T-helper 17 cell (primary cell): ENCODE results near the gene ST3GAL4. TPM values are rescaled to one million over a fixed set of nuclear protein-coding genes. Genes with fewer than 3 reads are reported as not detected.
"Not testable (repeated sequence)": the region's sequence is repeated elsewhere in the genome, so short reads cannot be mapped to it uniquely, and the experiment has no call there.

Experiments used
- ATAC-seq: fragments of 150-1000 bp; cut with Tn5 transposase; 2 replicates; pipeline ENCODE4 v1.10.0; 2021; ENCODE audit warnings: mild to moderate bottlenecking, moderate library complexity
- DNase-seq, 3 donors: peaks; one replicate each; pipeline versions ENCODE4 v3.0.0 to v3.0.0-alpha.2; 2020 to 2021
- H3K9me3 ChIP-seq: one replicate; pipeline ENCODE4 v1.7.0; 2013; ENCODE audit warnings: low read length, mild to moderate bottlenecking; ENCODE audit not compliant: control insufficient read depth, poor library complexity, severe bottlenecking
- H3K27ac Mint-ChIP-seq: one replicate; pipeline ENCODE4 v1.8.0; 2022; ENCODE audit warnings: mild to moderate bottlenecking, moderate library complexity, mixed read lengths
- H3K27me3 Mint-ChIP-seq: one replicate; pipeline ENCODE4 v1.8.0; 2022; ENCODE audit warnings: mixed read lengths
- H3K36me3 Mint-ChIP-seq: one replicate; pipeline ENCODE4 v1.8.0; 2022; ENCODE audit warnings: low read depth, mixed read lengths
- H3K4me1 Mint-ChIP-seq: one replicate; pipeline ENCODE4 v1.8.0; 2022; ENCODE audit warnings: mild to moderate bottlenecking, mixed read lengths
- H3K4me3 Mint-ChIP-seq: one replicate; pipeline ENCODE4 v1.8.0; 2022; ENCODE audit warnings: mild to moderate bottlenecking, moderate library complexity, mixed read lengths
- total RNA-seq, 4 donors: library from RNA in 2 of 4; stranded (reverse) in 2 of 4; gene quantifications; one replicate each; pipeline ENCODE4 v1.2.3 and lab custom pipeline; 2022 to 2026

Gene ST3GAL4
- total RNA-seq, 2 donors from 2014 or later: 3.0 to 4.8 TPM

GRCh38 chr11:126383339-126384335 is 28.2 kb downstream of the ST3GAL4 start:
- no peak for ATAC-seq
- Mint-ChIP-seq H3K27ac (no peak overlapping the region), H3K4me1 (peaks cover 2% of the 10 kb centered on the region), H3K36me3 (no peaks in the 10 kb centered on the region), H3K4me3 (no peak overlapping the region), H3K27me3 (no peaks in the 10 kb centered on the region)
- no peak for DNase-seq
- no peaks in the 10 kb centered on the region for H3K9me3 ChIP-seq

GRCh38 chr11:126384449-126385070 is 29.1 kb downstream of the ST3GAL4 start:
- ATAC-seq (no peak), DNase-seq (no peak)
- Mint-ChIP-seq H3K4me1 (peaks cover 2% of the 10 kb centered on the region), H3K27me3 (no peaks in the 10 kb centered on the region), H3K36me3 (no peaks in the 10 kb centered on the region), H3K27ac (no peak overlapping the region), H3K4me3 (no peak overlapping the region)
- no peaks in the 10 kb centered on the region for H3K9me3 ChIP-seq

- DNase-seq: no peak
- peaks cover 3% of the 10 kb centered on the region for H3K4me1 Mint-ChIP-seq
- no peaks in the 10 kb centered on the region for H3K9me3 ChIP-seq
- no peaks in the 10 kb centered on the region for H3K36me3 Mint-ChIP-seq
- peaks cover 3% of the 10 kb centered on the region for H3K27me3 Mint-ChIP-seq
- no peak for ATAC-seq
- no peak overlapping the region for H3K4me3 Mint-ChIP-seq
- no peak overlapping the region for H3K27ac Mint-ChIP-seq
Measured at GRCh38 chr11:126385991-126386728, 30.7 kb downstream of the ST3GAL4 start.

- not testable (repeated sequence) for ATAC-seq, H3K9me3 ChIP-seq, H3K27ac Mint-ChIP-seq, H3K27me3 Mint-ChIP-seq, H3K36me3 Mint-ChIP-seq, H3K4me1 Mint-ChIP-seq, H3K4me3 Mint-ChIP-seq, DNase-seq
Measured at GRCh38 chr11:126386729-126387071, 31.2 kb downstream of the ST3GAL4 start.

GRCh38 chr11:126387857-126388256 is 32.4 kb downstream of the ST3GAL4 start:
- Mint-ChIP-seq H3K4me3 (no peak overlapping the region), H3K27ac (no peak overlapping the region), H3K4me1 (peaks cover 7% of the 10 kb centered on the region), H3K36me3 (no peaks in the 10 kb centered on the region), H3K27me3 (peaks cover 6% of the 10 kb centered on the region)
- DNase-seq: no peak
- no peaks in the 10 kb centered on the region for H3K9me3 ChIP-seq
- no peak for ATAC-seq

- H3K9me3 ChIP-seq: no peaks in the 10 kb centered on the region
- no peak for DNase-seq
- H3K27ac Mint-ChIP-seq: peak overlapping the region; percentile 60
- no peaks in the 10 kb centered on the region for H3K36me3 Mint-ChIP-seq
- peaks cover 6% of the 10 kb centered on the region for H3K27me3 Mint-ChIP-seq
- ATAC-seq: no peak
- H3K4me1 Mint-ChIP-seq: peaks cover 7% of the 10 kb centered on the region
- no peak overlapping the region for H3K4me3 Mint-ChIP-seq
Measured at GRCh38 chr11:126390272-126390867, 34.9 kb downstream of the ST3GAL4 start.

GRCh38 chr11:126391286-126391954 is 35.9 kb downstream of the ST3GAL4 start:
- Mint-ChIP-seq H3K4me1 (peaks cover 5% of the 10 kb centered on the region), H3K4me3 (no peak overlapping the region), H3K27ac (peak overlapping the region; percentile 60), H3K36me3 (no peaks in the 10 kb centered on the region), H3K27me3 (peaks cover 6% of the 10 kb centered on the region)
- no peaks in the 10 kb centered on the region for H3K9me3 ChIP-seq
- no peak for ATAC-seq
- no peak for DNase-seq

- DNase-seq: no peak
- H3K27me3 Mint-ChIP-seq: peaks cover 6% of the 10 kb centered on the region
- ATAC-seq: peak; percentile 30
Measured at GRCh38 chr11:126391970-126392632, 36.6 kb downstream of the ST3GAL4 start.

GRCh38 chr11:126392633-126393013 is 37.1 kb downstream of the ST3GAL4 start:
- H3K4me1 Mint-ChIP-seq: peaks cover 5% of the 10 kb centered on the region
- H3K9me3 ChIP-seq: no peaks in the 10 kb centered on the region
- peaks cover 6% of the 10 kb centered on the region for H3K27me3 Mint-ChIP-seq
- no peak overlapping the region for H3K4me3 Mint-ChIP-seq
- ATAC-seq (no peak), DNase-seq (no peak)
- no peaks in the 10 kb centered on the region for H3K36me3 Mint-ChIP-seq
- H3K27ac Mint-ChIP-seq: peak overlapping the region; percentile 60

More at GRCh38 chr11:126391970-126392632, 36.6 kb downstream of the ST3GAL4 start:
- peaks cover 5% of the 10 kb centered on the region for H3K4me1 Mint-ChIP-seq
- H3K4me3 Mint-ChIP-seq: no peak overlapping the region
- peak overlapping the region; percentile 60 for H3K27ac Mint-ChIP-seq
- no peaks in the 10 kb centered on the region for H3K9me3 ChIP-seq
- H3K36me3 Mint-ChIP-seq: no peaks in the 10 kb centered on the region

- no peak for ATAC-seq
- H3K36me3 Mint-ChIP-seq: no peaks in the 10 kb centered on the region
- no peak for DNase-seq
- peaks cover 5% of the 10 kb centered on the region for H3K4me1 Mint-ChIP-seq
- H3K27me3 Mint-ChIP-seq: peaks cover 6% of the 10 kb centered on the region
- H3K4me3 Mint-ChIP-seq: no peak overlapping the region
- H3K9me3 ChIP-seq: no peaks in the 10 kb centered on the region
- no peak overlapping the region for H3K27ac Mint-ChIP-seq
Measured at GRCh38 chr11:126393143-126393542, 37.7 kb downstream of the ST3GAL4 start.

- Mint-ChIP-seq H3K4me3 (no peak overlapping the region), H3K27ac (peak overlapping the region; percentile 39), H3K4me1 (peaks cover 5% of the 10 kb centered on the region), H3K27me3 (peaks cover 6% of the 10 kb centered on the region), H3K36me3 (no peaks in the 10 kb centered on the region)
- no peak for ATAC-seq
- no peak for DNase-seq
- no peaks in the 10 kb centered on the region for H3K9me3 ChIP-seq
Measured at GRCh38 chr11:126394036-126394435, 38.5 kb downstream of the ST3GAL4 start.

- H3K27ac Mint-ChIP-seq: peak overlapping the region; percentile 39
- not testable (repeated sequence) for H3K27me3 Mint-ChIP-seq, H3K4me3 Mint-ChIP-seq, H3K36me3 Mint-ChIP-seq, H3K9me3 ChIP-seq, DNase-seq, H3K4me1 Mint-ChIP-seq, ATAC-seq
Measured at GRCh38 chr11:126394634-126395072, 39.2 kb downstream of the ST3GAL4 start.
